Mammary epithelial cell (primary cell): ENCODE measurements around the gene SEC31A.

Experiments
- CTCF ChIP-seq, 2 donors: IDR thresholded peaks in 1 of 2; conservative IDR thresholded peaks in 1 of 2; 2 replicates each; pipeline ENCODE4 v1.5.1; 2011 to 2012; ENCODE audit warnings: inconsistent platforms in 2 of 2, low read length in 2 of 2, mild to moderate bottlenecking in 2 of 2, control low read depth in 1 of 2, low read depth in 1 of 2; ENCODE audit not compliant: insufficient read depth in 1 of 2; ENCODE audit errors: extremely low read depth in 1 of 2
- EZH2 ChIP-seq: IDR thresholded peaks from 2 replicates; pipeline ENCODE4 v1.6.1; 2012; ENCODE audit warnings: low read length, inconsistent platforms, borderline replicate concordance

GRCh38 chr4:82791179-82791578 is 99.8 kb downstream of the SEC31A start:
- TF ChIP-seq EZH2, result no peak
- no peak for TF ChIP-seq CTCF (conservative IDR thresholded peaks at IDR 0.05 in 1 of 2, IDR thresholded peaks at IDR 0.05 in 1 of 2; ENCODE audit: extremely low read depth in 1 of 2, insufficient read depth in 1 of 2, low read depth in 1 of 2, low read length in 2 of 2)
